Tibial nerve (tissue), 3 donors: Measurements from ENCODE around the gene CALY.

Source experiments
- CTCF ChIP-seq, 5 experiments: fragments of 200-600 bp in 3 of 5; fragments of 450-650 bp in 2 of 5; sonication (generic) in 3 of 5; IDR thresholded peaks; one replicate each; pipeline ENCODE4 v1.5.1; 2016 to 2019; ENCODE audit warnings: antibody characterized with exemption in 5 of 5, mild to moderate bottlenecking in 3 of 5, moderate library complexity in 2 of 5
- POLR2A ChIP-seq, 2 donors: fragments of 450-650 bp; IDR thresholded peaks; one replicate each; pipeline ENCODE4 v1.6.1; 2017; ENCODE audit warnings: antibody characterized with exemption in 2 of 2, mild to moderate bottlenecking in 2 of 2, moderate library complexity in 2 of 2

DNA sequence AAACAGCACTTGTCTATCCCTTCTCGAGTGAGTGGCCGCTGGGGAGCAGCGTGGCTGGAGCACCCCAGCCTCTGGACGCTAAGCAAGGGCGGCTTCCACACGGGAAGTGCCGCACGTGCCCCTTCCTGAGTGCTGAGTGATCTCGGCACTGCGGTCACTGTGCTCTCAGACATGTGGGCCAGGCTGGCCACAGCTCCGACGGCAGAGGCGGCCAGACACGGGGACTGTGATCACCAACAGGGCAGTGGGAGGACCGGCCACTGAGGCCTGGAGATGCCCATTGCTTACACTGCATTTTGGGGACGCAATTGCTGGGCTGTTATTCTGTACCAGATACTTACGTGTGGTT, 29.4 kb upstream of the CALY start:
- TF ChIP-seq POLR2A (IDR thresholded peaks at IDR 0.05) (no peak), CTCF (IDR thresholded peaks at IDR 0.05) (no peak)
